ENCODE data around the gene ETAA1.

- no peak for TF ChIP-seq ZFX (CRISPR knock-in tag; IDR thresholded peaks at IDR 0.05; ENCODE audit: low read depth)
- TF ChIP-seq MEIS2 (CRISPR knock-in tag; IDR thresholded peaks at IDR 0.05), result no peak
- no peak for TF ChIP-seq ZNF652 (CRISPR knock-in tag; IDR thresholded peaks at IDR 0.05; ENCODE audit: borderline replicate concordance, low read depth)
- no peak for TF ChIP-seq ZBTB33 (CRISPR knock-in tag; IDR thresholded peaks at IDR 0.05)
- TF ChIP-seq RARA (CRISPR knock-in tag; IDR thresholded peaks at IDR 0.05), result no peak
Observed at GRCh38 chr2:67423489-67423888, 26.4 kb downstream of the ETAA1 start.

All from HepG2 (cell line).